ENCODE results near the gene GH1.

- TF ChIP-seq EGR1 (conservative IDR thresholded peaks at IDR 0.05) (no peak), CTCF (IDR thresholded peaks at IDR 0.05 in 2 of 3, conservative IDR thresholded peaks at IDR 0.05 in 1 of 3; ENCODE audit: insufficient read depth in 2 of 3, low read depth in 1 of 3, low read length in 3 of 3) (no peak)
Observed at GRCh38 chr17:63963123-63963522, 44.5 kb upstream of the GH1 start.

Measured in K562 (cell line).